Loucy (cell line): ENCODE results near the gene KRT80.

Experiments
- H2AFZ ChIP-seq: fragments of 200-600 bp; sonication (generic); 2 replicates; pipeline ENCODE4 v1.6.0; 2016; ENCODE audit warnings: antibody characterized with exemption, mild to moderate bottlenecking, low read length, moderate library complexity
- H3F3A ChIP-seq: fragments of 200-600 bp; 2 replicates; pipeline ENCODE4 v1.6.0; 2016; ENCODE audit warnings: antibody characterized with exemption, low read depth, mild to moderate bottlenecking
- H3K27me3 ChIP-seq: fragments of 200-600 bp; sonication (generic); 2 replicates; pipeline ENCODE4 v1.6.1; 2014; ENCODE audit warnings: low read length, mild to moderate bottlenecking; ENCODE audit not compliant: insufficient read depth, poor library complexity, severe bottlenecking
- H3K36me3 ChIP-seq: fragments of 200-600 bp; sonication (generic); 2 replicates; pipeline ENCODE4 v1.6.1; 2016; ENCODE audit warnings: low read length; ENCODE audit not compliant: insufficient read depth
- H3K4me1 ChIP-seq: fragments of 200-600 bp; sonication (generic); 2 replicates; pipeline ENCODE4 v1.5.1; 2014; ENCODE audit warnings: low read length, mild to moderate bottlenecking; ENCODE audit not compliant: insufficient read depth, poor library complexity, severe bottlenecking
- H3K4me2 ChIP-seq: fragments of 200-600 bp; sonication (generic); 2 replicates; pipeline ENCODE4 v1.6.0; 2014; ENCODE audit warnings: antibody characterized with exemption, low read length, low read depth, mild to moderate bottlenecking; ENCODE audit not compliant: poor library complexity, severe bottlenecking
- H3K4me3 ChIP-seq: fragments of 200-600 bp; sonication (generic); 2 replicates; pipeline ENCODE4 v1.5.1; 2014; ENCODE audit warnings: low read length, mild to moderate bottlenecking, mixed read lengths; ENCODE audit not compliant: poor library complexity, severe bottlenecking
- H3K79me2 ChIP-seq: fragments of 200-600 bp; sonication (generic); 2 replicates; pipeline ENCODE4 v1.6.1; 2014; ENCODE audit warnings: low read length; ENCODE audit not compliant: insufficient read depth
- H3K9ac ChIP-seq: fragments of 200-600 bp; sonication (generic); 2 replicates; pipeline ENCODE4 v1.6.0; 2014; ENCODE audit warnings: mild to moderate bottlenecking, low read depth, low read length, moderate library complexity; ENCODE audit not compliant: poor library complexity, severe bottlenecking
- H3K9me2 ChIP-seq: fragments of 200-600 bp; sonication (generic); replicated peaks from 2 replicates; pipeline ENCODE4 v1.6.1; 2016; ENCODE audit warnings: low read depth, low read length, mixed read lengths
- H3K9me3 ChIP-seq: fragments of 200-600 bp; sonication (generic); 2 replicates; pipeline ENCODE4 v1.6.1; 2014; ENCODE audit warnings: mild to moderate bottlenecking, antibody characterized with exemption, low read length, low read depth; ENCODE audit not compliant: insufficient read depth
- H4K20me1 ChIP-seq: fragments of 200-600 bp; sonication (generic); 2 replicates; pipeline ENCODE4 v1.6.0; 2014; ENCODE audit warnings: antibody characterized with exemption, low read length, mild to moderate bottlenecking; ENCODE audit not compliant: insufficient read depth, poor library complexity, severe bottlenecking
- EZH2phosphoT487 ChIP-seq: fragments of 200-600 bp; IDR thresholded peaks from 2 replicates; pipeline ENCODE4 v1.6.1; 2018; ENCODE audit warnings: antibody characterized with exemption, mild to moderate bottlenecking, moderate library complexity, borderline replicate concordance
- TF ChIP-seq, protein P1 (sequence below): fragments of 200-600 bp; sonication (generic); conservative IDR thresholded peaks from 2 replicates; pipeline ENCODE4 v1.5.1; 2014; ENCODE audit warnings: mild to moderate bottlenecking, antibody characterized with exemption, low read length

KRT80 gene

DNA sequence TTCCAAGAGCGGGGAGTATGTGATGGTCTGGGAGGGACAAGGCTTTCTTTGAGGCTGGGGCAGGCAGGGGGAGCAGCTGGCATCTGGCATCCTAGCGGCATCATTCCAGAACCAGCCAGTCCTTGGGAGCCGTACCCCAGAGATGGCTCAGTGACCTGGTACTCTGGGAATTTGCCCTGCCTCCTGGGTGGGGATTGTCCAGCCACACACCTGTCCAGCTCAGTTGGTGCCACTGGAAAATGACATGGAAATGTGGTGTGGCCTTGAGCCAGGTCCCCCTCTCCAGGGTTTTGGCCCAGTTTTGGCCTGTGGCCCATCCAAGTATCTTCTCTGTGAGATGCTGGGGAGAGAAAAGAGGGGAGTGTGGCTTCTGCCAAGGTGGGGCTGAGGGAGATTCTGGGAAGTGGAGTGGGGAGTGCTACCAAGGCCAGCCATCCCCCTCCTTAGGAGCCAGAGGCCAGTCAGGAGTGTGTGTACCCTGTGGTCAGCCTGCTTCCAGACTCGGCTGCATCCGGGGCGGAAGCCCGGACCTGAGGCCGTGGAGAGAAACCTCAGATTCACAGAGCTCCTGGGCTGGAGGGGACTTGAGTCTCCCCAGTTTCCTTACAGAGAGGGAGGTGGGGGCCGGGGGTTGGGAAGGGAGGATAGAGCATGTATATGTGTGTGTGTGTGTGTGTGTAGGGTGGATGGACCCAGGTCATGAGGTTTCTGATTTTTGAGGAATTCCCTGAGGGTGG lies 14.7 kb upstream of the KRT80 start:
- no peak overlapping the region for H3K4me2 ChIP-seq
- TF ChIP-seq, protein P1, sequence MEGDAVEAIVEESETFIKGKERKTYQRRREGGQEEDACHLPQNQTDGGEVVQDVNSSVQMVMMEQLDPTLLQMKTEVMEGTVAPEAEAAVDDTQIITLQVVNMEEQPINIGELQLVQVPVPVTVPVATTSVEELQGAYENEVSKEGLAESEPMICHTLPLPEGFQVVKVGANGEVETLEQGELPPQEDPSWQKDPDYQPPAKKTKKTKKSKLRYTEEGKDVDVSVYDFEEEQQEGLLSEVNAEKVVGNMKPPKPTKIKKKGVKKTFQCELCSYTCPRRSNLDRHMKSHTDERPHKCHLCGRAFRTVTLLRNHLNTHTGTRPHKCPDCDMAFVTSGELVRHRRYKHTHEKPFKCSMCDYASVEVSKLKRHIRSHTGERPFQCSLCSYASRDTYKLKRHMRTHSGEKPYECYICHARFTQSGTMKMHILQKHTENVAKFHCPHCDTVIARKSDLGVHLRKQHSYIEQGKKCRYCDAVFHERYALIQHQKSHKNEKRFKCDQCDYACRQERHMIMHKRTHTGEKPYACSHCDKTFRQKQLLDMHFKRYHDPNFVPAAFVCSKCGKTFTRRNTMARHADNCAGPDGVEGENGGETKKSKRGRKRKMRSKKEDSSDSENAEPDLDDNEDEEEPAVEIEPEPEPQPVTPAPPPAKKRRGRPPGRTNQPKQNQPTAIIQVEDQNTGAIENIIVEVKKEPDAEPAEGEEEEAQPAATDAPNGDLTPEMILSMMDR, result no peak
- no peak for TF ChIP-seq EZH2phosphoT487
- no peaks in the 10 kb centered on the region for H3K9me2 ChIP-seq
- H2AFZ ChIP-seq, result no peak overlapping the region
- H3K9ac ChIP-seq, result no peak overlapping the region
- no peaks in the 10 kb centered on the region for H3K27me3 ChIP-seq
- H3K9me3 ChIP-seq, result no peaks in the 10 kb centered on the region
- no peaks in the 10 kb centered on the region for H3K36me3 ChIP-seq
- H3K4me3 ChIP-seq, result no peak overlapping the region
- no peaks in the 10 kb centered on the region for H3K79me2 ChIP-seq
- H3K4me1 ChIP-seq, result no peaks in the 10 kb centered on the region
- no peaks in the 10 kb centered on the region for H4K20me1 ChIP-seq
- no peaks in the 10 kb centered on the region for H3F3A ChIP-seq

DNA sequence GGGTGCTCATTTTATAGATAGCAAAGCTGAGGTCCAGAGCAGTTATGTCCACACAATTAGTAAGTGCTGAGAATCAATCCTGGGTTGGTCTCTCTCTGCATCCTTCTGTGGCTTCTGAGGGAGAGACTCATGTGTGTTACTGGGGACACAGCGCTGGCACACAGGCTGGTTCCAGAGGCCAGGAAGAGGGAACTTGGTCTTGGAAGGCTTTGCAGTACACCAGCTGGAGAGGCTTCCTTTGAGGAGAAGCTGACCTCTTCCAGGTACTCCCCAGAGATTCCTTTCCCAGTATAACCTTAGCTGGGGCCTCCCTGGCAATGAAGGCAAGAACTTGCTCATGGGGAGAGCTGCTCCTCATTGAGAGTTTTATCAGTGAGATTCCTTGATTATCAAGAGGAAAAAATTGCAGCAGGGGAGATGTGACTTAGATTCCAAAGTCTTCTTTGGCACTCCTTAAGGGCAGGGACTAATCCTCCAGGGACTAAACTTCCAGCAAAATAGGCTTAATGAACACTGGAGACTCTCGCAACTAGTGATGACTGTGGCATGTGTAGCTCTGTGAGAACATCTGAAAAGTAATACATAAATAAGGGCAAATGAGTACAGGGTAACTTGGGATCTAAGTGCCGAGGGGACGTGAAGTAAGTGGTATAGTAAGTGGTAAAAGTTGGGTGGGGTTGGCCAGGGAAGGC lies 13.9 kb upstream of the KRT80 start:
- TF ChIP-seq, protein P1, result no peak
- no peak for TF ChIP-seq EZH2phosphoT487
- no peaks in the 10 kb centered on the region for H3K9me3 ChIP-seq
- H3F3A ChIP-seq, result no peaks in the 10 kb centered on the region
- no peak overlapping the region for H3K9ac ChIP-seq
- no peaks in the 10 kb centered on the region for H3K79me2 ChIP-seq
- H3K4me2 ChIP-seq, result no peak overlapping the region
- no peaks in the 10 kb centered on the region for H3K27me3 ChIP-seq
- H3K4me3 ChIP-seq, result no peak overlapping the region
- H4K20me1 ChIP-seq, result no peaks in the 10 kb centered on the region
- no peak overlapping the region for H2AFZ ChIP-seq
- H3K4me1 ChIP-seq, result no peaks in the 10 kb centered on the region
- H3K36me3 ChIP-seq, result no peaks in the 10 kb centered on the region
- H3K9me2 ChIP-seq, result no peaks in the 10 kb centered on the region

DNA sequence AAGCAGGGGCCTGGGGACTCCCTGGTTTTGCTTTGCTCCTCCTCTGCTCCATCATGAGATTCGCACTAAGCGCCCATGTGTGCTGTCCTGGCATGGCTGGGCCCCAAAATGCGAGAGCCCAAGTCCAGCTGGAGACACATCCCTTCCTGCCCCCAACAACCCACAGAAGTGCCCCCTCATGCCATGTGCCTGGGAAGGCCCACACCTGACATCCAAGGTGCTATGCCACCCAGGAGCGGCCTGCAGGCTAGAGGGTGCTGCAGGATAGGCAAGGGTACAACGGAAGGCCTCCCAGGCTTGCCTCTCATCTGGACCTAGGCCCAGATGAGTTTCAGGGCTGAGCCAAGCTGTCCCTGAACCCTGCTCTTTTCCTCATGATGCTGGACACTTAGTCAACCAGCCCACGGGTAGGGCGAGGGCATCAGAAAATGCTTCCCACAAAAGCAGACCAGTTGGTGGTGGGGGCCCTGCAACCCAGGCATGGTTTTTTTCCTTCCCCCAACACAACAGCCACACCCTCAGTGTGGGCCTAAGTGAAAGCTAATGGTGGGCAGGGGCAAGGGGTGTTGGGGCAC lies 13.2 kb upstream of the KRT80 start:
- H4K20me1 ChIP-seq, result no peaks in the 10 kb centered on the region

More for the DNA sequence above, 13.2 kb upstream of the KRT80 start:
- Histone ChIP-seq H3K79me2 (no peaks in the 10 kb centered on the region), H3K9me2 (no peaks in the 10 kb centered on the region), H3K27me3 (no peaks in the 10 kb centered on the region), H3K4me1 (no peaks in the 10 kb centered on the region), H3K9ac (no peak overlapping the region), H2AFZ (no peak overlapping the region), H3K9me3 (no peaks in the 10 kb centered on the region), H3F3A (no peaks in the 10 kb centered on the region), H3K4me2 (no peak overlapping the region), H3K36me3 (no peaks in the 10 kb centered on the region), H3K4me3 (no peak overlapping the region)
- TF ChIP-seq EZH2phosphoT487, result no peak
- TF ChIP-seq, protein P1, result no peak
